NT2/D1 (cell line): Measurements from ENCODE around the gene HEXIM1.

Experiments used
- SUZ12 ChIP-seq: IDR thresholded peaks from 2 replicates; pipeline ENCODE4 v1.6.1; 2011; ENCODE audit not compliant: insufficient read length, insufficient read depth; ENCODE audit errors: extremely low read depth
- YY1 ChIP-seq: IDR thresholded peaks from 2 replicates; pipeline ENCODE4 v1.6.1; 2011; ENCODE audit not compliant: insufficient read length, insufficient read depth
- ZNF274 ChIP-seq: IDR thresholded peaks from 2 replicates; pipeline ENCODE4 v1.6.1; 2011; ENCODE audit warnings: mild to moderate bottlenecking, low read depth, low read length

- TF ChIP-seq ZNF274 (no peak), YY1 (no peak), SUZ12 (no peak)
Observed at GRCh38 chr17:45155029-45155428, 6.8 kb downstream of the HEXIM1 start.
